ENCODE data around the gene PILRA.

- TF ChIP-seq CTCF (IDR thresholded peaks at IDR 0.05): no peak
- no peak for TF ChIP-seq POLR2A (IDR thresholded peaks at IDR 0.05)
Measured at GRCh38 chr7:100400656-100401055, 27.4 kb downstream of the PILRA start.

All from adrenal gland (tissue), 5 donors.